MM.1S (cell line): ENCODE results near the gene FRK.

Experiments
- EZH2 ChIP-seq: fragments of 300-600 bp; sonication (generic); optimal IDR thresholded peaks from 2 replicates; pipeline ENCODE3; 2017; ENCODE audit warnings: low read depth, mild to moderate bottlenecking, antibody characterized with exemption, low read length, mixed read lengths
- TF ChIP-seq, protein P1 (sequence below): fragments of 300-600 bp; sonication (generic); IDR thresholded peaks from 2 replicates; pipeline ENCODE4 v1.5.1; 2016; ENCODE audit warnings: antibody characterized with exemption, low read length, mixed read lengths

GRCh38 chr6:116051244-116051643, 9.4 kb downstream of the FRK start:
- TF ChIP-seq EZH2, result no peak
- TF ChIP-seq, protein P1, sequence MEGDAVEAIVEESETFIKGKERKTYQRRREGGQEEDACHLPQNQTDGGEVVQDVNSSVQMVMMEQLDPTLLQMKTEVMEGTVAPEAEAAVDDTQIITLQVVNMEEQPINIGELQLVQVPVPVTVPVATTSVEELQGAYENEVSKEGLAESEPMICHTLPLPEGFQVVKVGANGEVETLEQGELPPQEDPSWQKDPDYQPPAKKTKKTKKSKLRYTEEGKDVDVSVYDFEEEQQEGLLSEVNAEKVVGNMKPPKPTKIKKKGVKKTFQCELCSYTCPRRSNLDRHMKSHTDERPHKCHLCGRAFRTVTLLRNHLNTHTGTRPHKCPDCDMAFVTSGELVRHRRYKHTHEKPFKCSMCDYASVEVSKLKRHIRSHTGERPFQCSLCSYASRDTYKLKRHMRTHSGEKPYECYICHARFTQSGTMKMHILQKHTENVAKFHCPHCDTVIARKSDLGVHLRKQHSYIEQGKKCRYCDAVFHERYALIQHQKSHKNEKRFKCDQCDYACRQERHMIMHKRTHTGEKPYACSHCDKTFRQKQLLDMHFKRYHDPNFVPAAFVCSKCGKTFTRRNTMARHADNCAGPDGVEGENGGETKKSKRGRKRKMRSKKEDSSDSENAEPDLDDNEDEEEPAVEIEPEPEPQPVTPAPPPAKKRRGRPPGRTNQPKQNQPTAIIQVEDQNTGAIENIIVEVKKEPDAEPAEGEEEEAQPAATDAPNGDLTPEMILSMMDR, result no peak
